Non-pigmented ciliary epithelial cell (primary cell): Measurements from ENCODE around the gene CRCP.

Source experiments
- DNase-seq: peaks from one replicate; pipeline ENCODE4 v3.0.0-alpha.2; 2010; ENCODE audit warnings: low read depth

The CRCP gene

GRCh38 chr7:66189695-66190503 lies 75.3 kb downstream of the CRCP start:
- DNase-seq: no peak

DNA sequence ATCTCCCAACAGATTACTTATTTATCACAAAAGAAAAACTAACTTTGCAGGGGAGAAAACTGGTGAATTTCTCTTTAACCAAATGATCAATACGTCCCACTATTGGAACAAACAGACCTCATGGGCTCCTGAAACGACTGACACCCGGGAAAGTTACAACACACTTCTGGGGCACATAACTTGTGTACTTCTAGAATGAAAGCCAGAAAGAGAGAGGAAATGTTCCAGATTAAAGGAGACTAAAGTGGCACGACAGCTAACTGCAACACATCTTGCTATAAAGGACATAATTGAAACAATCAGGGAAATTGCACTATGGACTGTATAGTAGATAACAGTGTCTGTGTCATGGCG lies 75.8 kb downstream of the CRCP start:
- no peak for DNase-seq

DNA sequence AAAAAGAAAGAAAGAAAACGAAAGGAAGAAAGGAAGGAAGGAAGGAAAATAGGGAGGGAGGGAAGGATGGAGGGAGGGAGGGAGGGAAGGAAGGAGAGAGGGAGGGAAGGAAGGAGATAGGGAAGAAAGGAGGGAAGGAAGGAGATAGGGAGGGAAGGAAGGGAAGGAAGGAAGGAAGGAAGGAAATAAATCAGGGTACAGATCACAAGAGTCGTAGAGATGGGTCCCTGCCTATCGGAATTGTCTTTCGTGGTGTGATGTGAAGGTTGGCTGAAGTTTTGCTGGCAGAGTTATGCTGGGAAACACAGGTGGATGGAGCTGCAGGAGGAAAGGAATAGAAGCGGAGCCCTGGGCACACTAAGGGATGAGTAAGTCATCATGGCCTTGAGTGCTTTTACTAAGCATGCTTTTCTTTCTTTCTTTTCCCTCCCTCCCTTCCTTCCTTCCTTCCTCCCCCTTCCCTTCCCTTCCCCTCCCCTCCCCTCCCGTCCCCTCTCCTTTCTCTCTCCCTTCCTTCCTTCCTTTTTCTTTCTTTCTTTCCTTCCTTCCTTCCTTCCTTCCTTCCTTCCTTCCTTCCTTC lies 78.6 kb downstream of the CRCP start:
- no peak for DNase-seq

DNA sequence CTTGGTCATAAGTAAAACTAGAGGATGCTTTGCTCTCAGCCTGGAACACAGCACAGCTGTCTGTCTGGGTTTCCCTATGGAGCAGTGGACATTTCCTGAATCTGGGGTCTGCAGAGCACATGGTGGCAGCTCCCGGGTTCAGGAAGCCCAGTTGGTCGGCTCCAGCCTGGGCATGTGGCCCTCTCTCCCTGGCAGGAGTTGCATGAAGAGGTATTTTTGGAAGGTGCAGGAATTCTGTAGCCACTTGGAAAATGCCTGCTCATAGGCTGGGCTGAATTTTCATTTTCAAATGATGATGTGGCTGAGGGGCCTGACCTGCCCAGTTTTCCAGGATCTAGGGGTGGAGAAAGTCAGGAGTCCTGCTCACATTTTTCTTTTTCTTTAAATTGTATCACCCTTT lies 83.8 kb downstream of the CRCP start:
- no peak for DNase-seq

GRCh38 chr7:66198956-66199355 lies 84.3 kb downstream of the CRCP start:
- DNase-seq: no peak

GRCh38 chr7:66202441-66202840 lies 87.8 kb downstream of the CRCP start:
- no peak for DNase-seq
